ENCODE results near the gene CDK6. TPM values are rescaled to one million over a fixed set of nuclear protein-coding genes. Genes with fewer than 3 reads are reported as not detected.
"Not testable (repeated sequence)": the region's sequence is repeated elsewhere in the genome, so short reads cannot be mapped to it uniquely, and the experiment has no call there.

Gene CDK6
- total and polyA plus RNA-seq, 2 experiments from 2014 or later = 28.7 to 81.6 TPM

GRCh38 chr7:92872701-92873100 lies 36.3 kb upstream of the CDK6 start:
- Histone ChIP-seq H3K9me3 (ENCODE audit: low read depth) (no peaks in the 10 kb centered on the region), H3K27ac (peak overlapping the region; percentile 59), H3K36me3 (no peaks in the 10 kb centered on the region), H3K4me1 (ENCODE audit: low read depth) (peaks cover 12% of the 10 kb centered on the region), H3K4me3 (no peak overlapping the region), H3K27me3 (no peaks in the 10 kb centered on the region)
- peak in 1 of 2 donors; percentile 36 for DNase-seq (ENCODE audit: low read depth in 1 of 2, low spot score in 1 of 2)
- TF ChIP-seq, protein P1, sequence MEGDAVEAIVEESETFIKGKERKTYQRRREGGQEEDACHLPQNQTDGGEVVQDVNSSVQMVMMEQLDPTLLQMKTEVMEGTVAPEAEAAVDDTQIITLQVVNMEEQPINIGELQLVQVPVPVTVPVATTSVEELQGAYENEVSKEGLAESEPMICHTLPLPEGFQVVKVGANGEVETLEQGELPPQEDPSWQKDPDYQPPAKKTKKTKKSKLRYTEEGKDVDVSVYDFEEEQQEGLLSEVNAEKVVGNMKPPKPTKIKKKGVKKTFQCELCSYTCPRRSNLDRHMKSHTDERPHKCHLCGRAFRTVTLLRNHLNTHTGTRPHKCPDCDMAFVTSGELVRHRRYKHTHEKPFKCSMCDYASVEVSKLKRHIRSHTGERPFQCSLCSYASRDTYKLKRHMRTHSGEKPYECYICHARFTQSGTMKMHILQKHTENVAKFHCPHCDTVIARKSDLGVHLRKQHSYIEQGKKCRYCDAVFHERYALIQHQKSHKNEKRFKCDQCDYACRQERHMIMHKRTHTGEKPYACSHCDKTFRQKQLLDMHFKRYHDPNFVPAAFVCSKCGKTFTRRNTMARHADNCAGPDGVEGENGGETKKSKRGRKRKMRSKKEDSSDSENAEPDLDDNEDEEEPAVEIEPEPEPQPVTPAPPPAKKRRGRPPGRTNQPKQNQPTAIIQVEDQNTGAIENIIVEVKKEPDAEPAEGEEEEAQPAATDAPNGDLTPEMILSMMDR (IDR thresholded peaks at IDR 0.05; ENCODE audit: low read depth, low read length) = no peak

DNA sequence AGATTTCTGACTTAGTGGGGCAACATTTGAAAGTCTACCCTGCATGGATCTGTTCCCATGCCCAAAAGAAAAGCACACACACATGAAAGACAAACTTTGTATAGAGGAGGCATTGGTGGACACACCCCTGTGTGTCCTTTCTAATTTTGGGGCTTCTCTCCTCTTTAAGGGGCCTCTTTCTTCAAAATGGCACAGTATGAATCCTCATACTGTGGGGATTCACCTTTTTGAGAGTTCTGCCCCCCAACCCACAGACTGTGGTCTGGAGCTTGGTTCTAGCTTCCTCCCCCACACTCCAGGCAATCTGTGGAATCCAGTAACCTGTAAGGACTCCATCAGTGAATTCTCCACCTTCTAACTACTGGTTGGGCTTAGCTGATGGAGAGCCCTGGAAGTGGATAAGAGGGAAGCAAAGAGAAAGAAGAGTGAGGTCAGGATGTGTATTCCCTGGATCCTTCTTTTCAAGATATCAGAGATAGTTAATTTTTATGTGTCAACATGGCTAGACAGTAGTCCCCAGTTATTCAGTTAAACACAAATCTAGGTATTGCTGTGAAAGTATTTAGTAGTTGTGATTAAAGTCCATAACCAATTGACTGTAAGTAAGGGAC lies 32.4 kb upstream of the CDK6 start:
- no peak overlapping the region for H3K4me3 ChIP-seq
- TF ChIP-seq, protein P1 (IDR thresholded peaks at IDR 0.05; ENCODE audit: low read depth, low read length) = no peak
- H3K27me3 ChIP-seq = no peaks in the 10 kb centered on the region
- DNase-seq (ENCODE audit: low read depth in 1 of 2, low spot score in 1 of 2) = no peak
- H3K4me1 ChIP-seq (ENCODE audit: low read depth) = peaks cover 4% of the 10 kb centered on the region
- no peak overlapping the region for H3K27ac ChIP-seq
- no peaks in the 10 kb centered on the region for H3K36me3 ChIP-seq
- no peaks in the 10 kb centered on the region for H3K9me3 ChIP-seq (ENCODE audit: low read depth)

DNA sequence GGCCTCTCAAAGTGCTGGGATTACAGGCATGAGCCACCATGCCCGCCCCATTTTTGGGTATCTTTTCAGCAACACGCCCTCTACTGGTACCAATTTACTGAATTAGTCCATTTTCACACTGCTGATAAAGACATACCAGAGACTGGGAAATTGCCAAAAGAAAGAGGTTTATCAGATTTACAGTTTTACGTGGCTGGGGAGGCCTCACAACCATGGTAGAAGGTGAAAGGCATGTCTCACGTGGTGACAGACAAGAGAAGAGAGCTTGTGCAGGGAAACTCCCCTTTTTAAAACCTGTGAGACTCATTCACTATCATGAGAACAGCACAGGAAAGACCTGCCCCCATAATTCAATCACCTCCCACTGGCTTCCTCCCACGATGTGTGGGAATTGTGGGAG lies 27.8 kb upstream of the CDK6 start:
- H3K36me3 ChIP-seq; DNase-seq (ENCODE audit: low read depth in 1 of 2, low spot score in 1 of 2); H3K4me1 ChIP-seq (ENCODE audit: low read depth); H3K4me3 ChIP-seq; H3K27ac ChIP-seq; H3K27me3 ChIP-seq; H3K9me3 ChIP-seq (ENCODE audit: low read depth): not testable (repeated sequence)

DNA sequence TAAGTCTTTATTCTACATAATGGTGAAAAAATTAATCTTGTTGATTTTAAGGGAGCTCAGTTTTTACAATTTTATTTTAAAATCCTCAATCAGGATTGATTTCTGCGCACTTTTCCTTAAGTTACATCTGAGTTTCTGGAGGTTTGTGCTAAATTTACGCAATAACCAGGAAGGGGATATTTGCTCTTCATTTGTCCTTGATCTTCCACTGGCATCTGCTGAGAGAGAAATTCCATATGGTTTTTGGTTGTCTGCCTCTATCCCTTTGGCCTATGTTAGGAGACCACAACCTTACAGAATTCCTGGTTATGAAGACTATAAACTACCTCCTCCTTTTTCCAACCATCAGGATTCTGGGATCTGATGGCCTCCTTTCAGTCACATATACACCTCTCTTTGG lies 20.1 kb upstream of the CDK6 start:
- H3K4me1 ChIP-seq (ENCODE audit: low read depth) = peaks cover 11% of the 10 kb centered on the region

DNA sequence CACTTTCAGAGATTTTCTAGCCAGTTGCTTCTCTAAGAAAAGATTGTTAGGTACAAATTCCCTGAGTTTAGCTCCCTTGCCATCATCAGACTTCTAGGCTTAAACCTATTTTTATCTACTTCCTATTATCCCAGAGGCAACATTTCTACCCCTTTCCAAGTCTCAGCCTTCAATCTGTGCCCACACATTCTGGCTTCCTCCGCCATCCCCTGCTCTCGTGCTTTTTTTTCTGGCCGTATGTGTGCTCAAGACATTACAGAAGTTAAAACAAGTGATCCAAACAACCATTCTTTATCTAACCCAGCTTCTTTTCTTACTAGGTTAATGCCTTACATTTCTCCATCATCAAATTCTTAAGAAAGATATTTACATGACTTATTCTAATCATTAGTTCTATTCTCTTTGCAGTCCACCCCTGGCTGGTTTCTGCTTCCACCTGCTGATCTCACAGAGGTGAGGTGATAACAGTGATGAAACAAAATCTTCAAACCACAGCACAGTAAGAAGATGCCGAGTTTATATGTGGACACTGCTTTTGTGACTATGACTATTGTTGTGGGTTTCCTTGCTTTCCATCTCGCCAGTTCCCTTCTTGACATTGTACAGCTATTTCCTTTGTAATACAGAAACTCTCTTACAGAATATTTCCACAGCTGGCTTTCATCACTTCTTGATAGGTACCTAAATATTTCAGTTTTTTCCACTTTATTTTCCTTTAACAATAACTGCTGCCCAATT lies 18.3 kb upstream of the CDK6 start:
- TF ChIP-seq, protein P1 (IDR thresholded peaks at IDR 0.05; ENCODE audit: low read depth, low read length) = no peak
- H3K4me3 ChIP-seq = no peak overlapping the region
- H3K27ac ChIP-seq = no peak overlapping the region

More for the DNA sequence above, 20.1 kb upstream of the CDK6 start:
- no peaks in the 10 kb centered on the region for H3K27me3 ChIP-seq
- H3K27ac ChIP-seq = no peak overlapping the region
- TF ChIP-seq, protein P1 (IDR thresholded peaks at IDR 0.05; ENCODE audit: low read depth, low read length) = no peak
- no peak overlapping the region for H3K4me3 ChIP-seq
- H3K36me3 ChIP-seq = no peaks in the 10 kb centered on the region
- no peak for DNase-seq (ENCODE audit: low read depth in 1 of 2, low spot score in 1 of 2)
- no peaks in the 10 kb centered on the region for H3K9me3 ChIP-seq (ENCODE audit: low read depth)

DNA sequence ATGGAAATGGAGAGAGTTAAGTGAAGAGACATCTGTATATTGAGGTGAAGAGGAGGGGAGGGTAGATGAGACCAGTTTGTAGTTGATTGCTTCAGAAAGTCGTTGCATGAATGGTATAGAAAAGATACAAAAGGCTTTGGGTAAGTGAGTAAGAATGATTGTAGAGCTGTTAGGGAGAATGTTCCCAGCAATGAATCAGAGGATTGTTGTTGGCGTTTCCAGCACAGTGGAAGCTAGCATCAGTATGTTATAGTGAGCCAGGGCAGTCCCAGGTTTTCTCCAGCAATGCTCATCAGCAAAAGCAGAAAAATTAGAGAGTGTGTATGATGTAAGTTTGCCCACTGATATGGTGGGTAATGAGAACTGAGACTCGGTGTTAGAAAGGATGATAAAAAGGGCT lies 15.4 kb upstream of the CDK6 start:
- TF ChIP-seq, protein P1 (IDR thresholded peaks at IDR 0.05; ENCODE audit: low read depth, low read length) = no peak
- H3K9me3 ChIP-seq (ENCODE audit: low read depth) = no peaks in the 10 kb centered on the region
- DNase-seq (ENCODE audit: low read depth in 1 of 2, low spot score in 1 of 2) = no peak
- no peaks in the 10 kb centered on the region for H3K27me3 ChIP-seq
- peaks cover 17% of the 10 kb centered on the region for H3K4me1 ChIP-seq (ENCODE audit: low read depth)
- no peaks in the 10 kb centered on the region for H3K36me3 ChIP-seq
- no peak overlapping the region for H3K4me3 ChIP-seq
- H3K27ac ChIP-seq = no peak overlapping the region

More for the DNA sequence above, 18.3 kb upstream of the CDK6 start:
- Histone ChIP-seq H3K27me3 (no peaks in the 10 kb centered on the region), H3K9me3 (ENCODE audit: low read depth) (no peaks in the 10 kb centered on the region), H3K36me3 (no peaks in the 10 kb centered on the region), H3K4me1 (ENCODE audit: low read depth) (peaks cover 11% of the 10 kb centered on the region)
- DNase-seq (ENCODE audit: low read depth in 1 of 2, low spot score in 1 of 2) = no peak
